Uterus (tissue), 4 donors: ENCODE measurements around the gene ATP5F1D. TPM values are rescaled to one million over a fixed set of nuclear protein-coding genes. Genes with fewer than 3 reads are reported as not detected.

Source experiments
- DNase-seq, 2 donors: peaks; one replicate each; pipeline ENCODE4 v3.0.0-alpha.2; 2019 to 2020
- H3K27ac ChIP-seq, 2 donors: fragments of 200-600 bp; sonication (generic); 1 replicate in 1 of 2; 2 replicates in 1 of 2; pipeline ENCODE4 v1.5.1; 2016 to 2018
- H3K27me3 ChIP-seq, 2 donors: fragments of 200-600 bp; sonication (generic); one replicate each; pipeline ENCODE4 v1.5.1; 2018 to 2019; ENCODE audit warnings: control low read depth in 1 of 2
- H3K36me3 ChIP-seq, 2 donors: fragments of 200-600 bp; sonication (generic); one replicate each; pipeline ENCODE4 v1.5.1; 2019; ENCODE audit warnings: control low read depth in 1 of 2
- H3K4me1 ChIP-seq, 2 donors: fragments of 200-600 bp; sonication (generic); one replicate each; pipeline ENCODE4 v1.5.1; 2018 to 2019; ENCODE audit warnings: control low read depth in 1 of 2
- H3K4me3 ChIP-seq, 2 donors: fragments of 200-600 bp; sonication (generic); 1 replicate in 1 of 2; 2 replicates in 1 of 2; pipeline ENCODE4 v1.5.1; 2018 to 2019; ENCODE audit warnings: mild to moderate bottlenecking in 1 of 2
- H3K9me3 ChIP-seq, 2 donors: fragments of 200-600 bp; sonication (generic); one replicate each; pipeline ENCODE4 v1.5.1; 2019; ENCODE audit warnings: control low read depth in 1 of 2
- CTCF ChIP-seq, 4 experiments: fragments of 200-600 bp in 2 of 4; fragments of 450-650 bp in 2 of 4; sonication (generic) in 2 of 4; IDR thresholded peaks; one replicate each; pipeline ENCODE4 v1.5.1; 2016 to 2019; ENCODE audit warnings: antibody characterized with exemption in 4 of 4, mild to moderate bottlenecking in 2 of 4, moderate library complexity in 1 of 4
- POLR2A ChIP-seq, 2 donors: fragments of 450-650 bp; IDR thresholded peaks; one replicate each; pipeline ENCODE4 v1.6.1; 2016; ENCODE audit warnings: antibody characterized with exemption in 2 of 2, mild to moderate bottlenecking in 1 of 2, moderate library complexity in 1 of 2
- intact Hi-C: fragments of 100-400 bp; cut with DNase I; formaldehyde crosslinking; loops from one replicate; pipeline ENCODE4 v1.15.1; 2023; ENCODE audit warnings: low total_unique reads
- total RNA-seq, 4 donors: library from RNA; depleted of rRNA in 3 of 4; stranded (reverse); fragments of >200 nt in 3 of 4; gene quantifications; one replicate each; pipeline versions ENCODE4 v1.1.0 to v1.2.4, GENCODE V29; 2014 to 2023
- donor health status: DM: yes; HTN: yes; CAD: no.

ATP5F1D gene
- total RNA-seq, 4 donors from 2014 or later = 4.7 to 164 (median 68.9) TPM

GRCh38 chr19:1286487-1287353 lies 45.2 kb downstream of the ATP5F1D start:
- intact Hi-C loops = no loop called here
- Histone ChIP-seq H3K4me1 (peaks cover 0 to 5% of the 10 kb centered on the region in 2 donors), H3K27me3 (peaks cover 22 to 29% of the 10 kb centered on the region in 2 donors), H3K36me3 (no peaks in the 10 kb centered on the region), H3K9me3 (no peaks in the 10 kb centered on the region), H3K4me3 (no peak overlapping the region), H3K27ac (no peak overlapping the region)
- TF ChIP-seq CTCF (IDR thresholded peaks at IDR 0.05) (no peak), POLR2A (IDR thresholded peaks at IDR 0.05) (no peak)
- no peak for DNase-seq

- no peak for TF ChIP-seq CTCF (IDR thresholded peaks at IDR 0.05)
- TF ChIP-seq POLR2A (IDR thresholded peaks at IDR 0.05) = no peak
- DNase-seq = no peak
- H3K36me3 ChIP-seq = no peaks in the 10 kb centered on the region
- peaks cover 22 to 36% of the 10 kb centered on the region in 2 donors for H3K27me3 ChIP-seq
- no peak overlapping the region for H3K4me3 ChIP-seq
- no peak overlapping the region for H3K27ac ChIP-seq
- no peaks in the 10 kb centered on the region for H3K9me3 ChIP-seq
- intact Hi-C loops = no loop called here
- H3K4me1 ChIP-seq = peaks cover 0 to 5% of the 10 kb centered on the region in 2 donors
Measured at GRCh38 chr19:1287354-1288225, 46.0 kb downstream of the ATP5F1D start.

DNA sequence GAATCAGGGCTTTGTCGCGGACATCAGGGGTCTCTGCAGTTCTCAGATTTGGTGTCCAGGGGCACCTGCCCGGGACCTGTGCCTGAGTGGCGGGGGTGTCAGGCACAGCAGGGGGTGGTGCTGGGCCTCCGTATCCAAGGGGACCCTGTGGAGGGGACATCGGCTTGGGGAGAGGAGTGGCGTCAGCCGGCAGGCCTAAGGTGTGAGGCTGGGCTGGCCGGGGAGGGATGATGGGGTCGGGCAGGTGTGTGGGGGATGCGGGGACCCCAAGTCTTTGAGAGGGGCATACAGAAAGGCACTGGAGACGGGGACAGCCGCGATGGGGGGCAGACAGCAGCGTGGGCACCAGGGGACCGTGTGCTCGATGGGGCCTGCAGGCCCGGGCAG lies 46.7 kb downstream of the ATP5F1D start:
- Histone ChIP-seq H3K36me3 (no peaks in the 10 kb centered on the region), H3K4me3 (no peak overlapping the region), H3K27ac (no peak overlapping the region), H3K4me1 (peaks cover 0 to 5% of the 10 kb centered on the region in 2 donors), H3K9me3 (no peaks in the 10 kb centered on the region), H3K27me3 (peaks cover 22 to 38% of the 10 kb centered on the region in 2 donors)
- DNase-seq = no peak
- no peak for TF ChIP-seq CTCF (IDR thresholded peaks at IDR 0.05)
- no peak for TF ChIP-seq POLR2A (IDR thresholded peaks at IDR 0.05)
- intact Hi-C loops = no loop called here

DNA sequence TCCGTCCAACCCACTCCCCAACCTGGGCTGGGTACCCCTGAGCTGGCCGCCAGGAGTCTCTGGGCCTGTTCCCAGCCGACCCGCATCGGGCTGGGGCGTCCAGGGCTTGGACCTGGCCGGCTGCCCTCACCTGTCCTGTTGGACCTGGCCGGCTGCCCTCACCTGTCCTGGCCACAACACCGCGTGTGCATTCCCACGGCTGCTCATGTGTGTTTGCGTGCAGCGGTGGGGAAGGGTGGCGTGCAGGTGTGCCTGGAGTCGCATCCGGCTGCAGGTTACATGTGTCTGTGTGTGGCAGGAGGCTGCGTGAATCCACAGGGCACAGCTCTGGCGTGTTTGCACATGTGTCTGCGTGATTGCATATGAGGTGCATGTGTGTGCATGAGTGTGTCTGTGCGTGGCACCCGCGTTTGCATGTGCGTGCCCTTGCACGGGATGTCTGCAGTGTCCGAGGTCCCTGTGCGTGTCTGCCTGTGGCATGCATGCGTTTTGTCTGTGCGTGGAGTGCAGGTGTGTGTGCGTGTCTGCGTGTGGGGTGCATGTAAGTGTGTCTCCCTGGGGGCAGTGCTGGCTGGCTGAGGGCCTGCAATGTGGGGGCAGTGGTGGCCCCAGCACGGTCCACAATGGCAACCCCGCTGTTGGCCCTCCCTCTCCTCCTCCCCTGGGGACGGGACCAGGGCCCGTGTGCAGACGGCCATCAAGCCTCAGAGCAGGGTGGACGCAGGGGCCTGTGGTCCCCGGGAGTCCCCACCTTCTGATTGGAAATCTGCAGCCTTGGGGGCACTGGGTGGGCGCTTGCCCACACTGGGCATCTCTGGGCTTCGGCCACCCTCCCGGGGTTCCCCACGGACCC lies 47.5 kb downstream of the ATP5F1D start:
- TF ChIP-seq POLR2A (IDR thresholded peaks at IDR 0.05) (no peak), CTCF (IDR thresholded peaks at IDR 0.05) (no peak)
- H3K27ac ChIP-seq = no peak overlapping the region
- DNase-seq = no peak
- no peak overlapping the region for H3K4me3 ChIP-seq
- intact Hi-C loops = no loop called here
- H3K27me3 ChIP-seq = peaks cover 23 to 32% of the 10 kb centered on the region in 2 donors
- H3K4me1 ChIP-seq = peaks cover 0 to 5% of the 10 kb centered on the region in 2 donors
- no peaks in the 10 kb centered on the region for H3K9me3 ChIP-seq
- H3K36me3 ChIP-seq = no peaks in the 10 kb centered on the region
